ENCODE results near the gene RRAS2.

- TF ChIP-seq EZH2phosphoT487 (IDR thresholded peaks at IDR 0.05; ENCODE audit: low read length) (no peak), CTCF (IDR thresholded peaks at IDR 0.05; ENCODE audit: low read length) (no peak)
Measured at GRCh38 chr11:14310679-14311078, 48.3 kb downstream of the RRAS2 start.
